Measurements from ENCODE around the gene CNDP1. TPM values are rescaled to one million over a fixed set of nuclear protein-coding genes. Genes with fewer than 3 reads are reported as not detected.
A peak's percentile ranks its signal among the peaks of the same experiment; 100 is the strongest.

The CNDP1 gene
- total RNA-seq, 2 experiments from 2014 or later = not detected

GRCh38 chr18:74532511-74533025 is 1.7 kb upstream of the CNDP1 start:
- H3K4me3 Mint-ChIP-seq = no peak overlapping the region
- no peaks in the 10 kb centered on the region for H3K9me3 Mint-ChIP-seq
- intact Hi-C loops (cut with micrococcal nuclease) = no loop called here
- H3K4me1 Mint-ChIP-seq (ENCODE audit: low read depth) = no peaks in the 10 kb centered on the region
- CTCF ChIA-PET = no interaction called here
- POLR2A ChIA-PET = no interaction called here
- no peak for TF ChIP-seq CTCF (IDR thresholded peaks at IDR 0.05)
- DNase-seq (no peak), ATAC-seq (no peak)
- no peaks in the 10 kb centered on the region for H3K36me3 Mint-ChIP-seq (ENCODE audit: low read depth)
- no peak overlapping the region for H3K27ac Mint-ChIP-seq
- H3K27me3 Mint-ChIP-seq = no peaks in the 10 kb centered on the region

- Mint-ChIP-seq H3K27ac (no peak overlapping the region), H3K9me3 (no peaks in the 10 kb centered on the region), H3K36me3 (ENCODE audit: low read depth) (no peaks in the 10 kb centered on the region), H3K4me3 (no peak overlapping the region), H3K4me1 (ENCODE audit: low read depth) (no peaks in the 10 kb centered on the region), H3K27me3 (no peaks in the 10 kb centered on the region)
- intact Hi-C loops (cut with micrococcal nuclease) = no loop called here
- no peak for ATAC-seq
- no peak for DNase-seq
- POLR2A ChIA-PET = interaction anchor here (0.6 kb wide), 1 partner anchor 94 kb away, joined by 3 read pairs; no protein-coding TSS in a partner anchor
- CTCF ChIA-PET = no interaction called here
- TF ChIP-seq CTCF (IDR thresholded peaks at IDR 0.05) = no peak
Measured at GRCh38 chr18:74533666-74534065, 634 bp upstream of the CNDP1 start.

GRCh38 chr18:74534981-74535649 is 815 bp downstream of the CNDP1 start:
- ChIA-PET POLR2A (no interaction called here), CTCF (no interaction called here)
- no peak for TF ChIP-seq CTCF (IDR thresholded peaks at IDR 0.05)
- Mint-ChIP-seq H3K9me3 (no peaks in the 10 kb centered on the region), H3K4me1 (ENCODE audit: low read depth) (no peaks in the 10 kb centered on the region), H3K27ac (no peak overlapping the region), H3K4me3 (no peak overlapping the region), H3K27me3 (no peaks in the 10 kb centered on the region), H3K36me3 (ENCODE audit: low read depth) (no peaks in the 10 kb centered on the region)
- DNase-seq (no peak), ATAC-seq (no peak)
- intact Hi-C loops (cut with micrococcal nuclease) = no loop called here

GRCh38 chr18:74539289-74539688 is 5.0 kb downstream of the CNDP1 start:
- CTCF ChIA-PET = no interaction called here
- Mint-ChIP-seq H3K9me3 (no peaks in the 10 kb centered on the region), H3K36me3 (ENCODE audit: low read depth) (no peaks in the 10 kb centered on the region), H3K4me3 (no peak overlapping the region), H3K4me1 (ENCODE audit: low read depth) (no peaks in the 10 kb centered on the region), H3K27ac (no peak overlapping the region), H3K27me3 (no peaks in the 10 kb centered on the region)
- ATAC-seq (no peak), DNase-seq (no peak)
- no peak for TF ChIP-seq CTCF (IDR thresholded peaks at IDR 0.05)
- POLR2A ChIA-PET = no interaction called here
- intact Hi-C loops (cut with micrococcal nuclease) = no loop called here

GRCh38 chr18:74540652-74541421 is 6.5 kb downstream of the CNDP1 start:
- peak; percentile 24 for ATAC-seq
- no peak for TF ChIP-seq CTCF (IDR thresholded peaks at IDR 0.05)
- no peak overlapping the region for H3K27ac Mint-ChIP-seq

More at GRCh38 chr18:74540652-74541421, 6.5 kb downstream of the CNDP1 start:
- no peak overlapping the region for H3K4me3 Mint-ChIP-seq
- CTCF ChIA-PET = no interaction called here
- POLR2A ChIA-PET = no interaction called here
- no peaks in the 10 kb centered on the region for H3K36me3 Mint-ChIP-seq (ENCODE audit: low read depth)
- no peaks in the 10 kb centered on the region for H3K4me1 Mint-ChIP-seq (ENCODE audit: low read depth)
- DNase-seq = no peak
- intact Hi-C loops (cut with micrococcal nuclease) = no loop called here
- H3K27me3 Mint-ChIP-seq = no peaks in the 10 kb centered on the region
- H3K9me3 Mint-ChIP-seq = no peaks in the 10 kb centered on the region
